IPS-NIHi7 (cell line): ENCODE measurements around the gene HRAS.

Source experiments
- DNase-seq: peaks from one replicate; pipeline ENCODE4 v3.0.0; 2012; ENCODE audit warnings: mixed read lengths; ENCODE audit errors: extremely low spot score

Gene HRAS

DNA sequence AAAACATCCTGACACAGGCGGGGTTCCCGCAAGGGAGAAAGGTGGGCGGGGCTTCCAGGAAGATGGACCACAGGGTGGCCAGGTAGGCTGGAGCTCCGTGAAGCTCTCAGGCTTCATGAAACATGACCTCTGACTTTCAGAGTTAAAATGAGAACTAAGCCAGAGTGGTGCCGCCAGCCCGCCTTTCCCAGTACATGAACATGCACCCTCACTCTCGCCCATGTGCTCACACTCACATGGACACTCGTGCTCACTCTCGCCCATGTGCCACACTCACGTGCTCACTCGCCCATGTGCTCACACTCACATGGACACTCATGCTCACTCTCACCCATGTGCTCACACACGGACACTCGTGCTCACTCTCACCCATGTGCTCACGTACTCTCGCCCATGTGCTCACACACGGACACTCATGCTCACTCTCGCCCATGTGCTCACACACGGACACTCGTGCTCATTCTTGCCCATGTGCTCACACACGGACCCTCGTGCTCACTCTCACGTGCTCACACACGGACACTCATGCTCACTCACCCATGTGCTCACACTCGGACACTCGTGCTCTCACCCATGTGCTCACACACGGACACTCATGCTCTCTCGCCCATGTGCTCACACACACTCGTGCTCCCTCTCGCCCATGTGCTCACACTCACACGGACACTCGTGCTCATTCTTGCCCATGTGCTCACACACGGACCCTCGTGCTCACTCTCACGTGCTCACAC is 38.4 kb downstream of the HRAS start:
- DNase-seq, result no peak

DNA sequence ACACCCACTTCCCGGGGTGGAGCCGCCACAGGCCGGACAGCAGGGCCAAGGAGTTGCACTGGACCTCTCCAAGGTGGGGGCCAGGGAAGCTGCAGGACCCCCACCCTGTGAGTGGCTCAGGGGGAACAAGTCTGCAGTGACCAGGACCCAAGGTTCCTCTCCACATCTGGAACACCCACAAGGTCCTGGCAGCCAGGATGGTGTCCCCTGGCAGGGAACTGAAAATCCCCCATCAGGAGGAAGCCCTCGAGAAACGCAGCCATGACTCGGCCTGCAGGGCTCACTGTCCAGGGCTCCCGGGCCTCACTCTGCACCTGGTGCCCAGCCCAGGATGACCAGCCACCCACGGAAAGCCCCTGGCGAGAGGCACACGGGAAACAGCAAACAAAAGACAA is 39.8 kb downstream of the HRAS start:
- DNase-seq, result no peak

DNA sequence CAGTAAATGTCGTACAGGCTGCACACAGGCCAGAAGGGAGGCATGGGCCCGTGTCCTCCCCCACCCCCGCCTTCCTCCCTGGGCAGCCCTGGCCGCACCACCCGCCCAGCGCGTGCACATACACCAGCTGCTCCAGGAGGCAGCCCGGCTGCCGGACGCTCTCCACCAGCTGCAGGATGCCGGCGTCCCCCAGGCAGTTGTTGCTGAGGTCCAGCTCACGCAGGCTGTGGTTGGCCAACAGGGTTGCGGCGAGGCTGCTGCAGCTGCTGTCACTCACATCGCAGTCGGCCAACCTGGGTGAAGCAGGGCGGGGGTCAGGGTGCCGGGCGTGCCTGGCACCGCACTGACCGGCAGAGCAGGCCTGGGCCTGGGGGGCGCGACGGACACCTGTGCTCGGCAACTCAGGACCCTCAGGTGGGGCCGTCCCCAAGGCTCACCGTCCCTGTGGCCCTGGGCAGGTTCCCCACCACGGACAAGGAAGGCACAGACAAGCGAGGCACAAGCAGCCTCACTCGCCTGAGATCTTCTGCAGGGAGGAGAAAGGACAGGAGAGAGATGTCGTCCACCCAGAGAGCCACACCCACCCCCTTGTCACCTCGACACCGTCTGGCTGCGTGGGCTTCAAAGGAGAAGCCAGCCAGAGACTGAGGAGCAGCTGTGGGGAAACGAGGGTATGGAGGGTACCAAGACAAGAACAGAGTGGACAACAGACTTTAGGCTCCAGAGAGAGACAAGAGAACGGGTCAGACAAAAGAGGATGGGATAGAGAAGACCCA is 40.4 kb downstream of the HRAS start:
- DNase-seq, result no peak

DNA sequence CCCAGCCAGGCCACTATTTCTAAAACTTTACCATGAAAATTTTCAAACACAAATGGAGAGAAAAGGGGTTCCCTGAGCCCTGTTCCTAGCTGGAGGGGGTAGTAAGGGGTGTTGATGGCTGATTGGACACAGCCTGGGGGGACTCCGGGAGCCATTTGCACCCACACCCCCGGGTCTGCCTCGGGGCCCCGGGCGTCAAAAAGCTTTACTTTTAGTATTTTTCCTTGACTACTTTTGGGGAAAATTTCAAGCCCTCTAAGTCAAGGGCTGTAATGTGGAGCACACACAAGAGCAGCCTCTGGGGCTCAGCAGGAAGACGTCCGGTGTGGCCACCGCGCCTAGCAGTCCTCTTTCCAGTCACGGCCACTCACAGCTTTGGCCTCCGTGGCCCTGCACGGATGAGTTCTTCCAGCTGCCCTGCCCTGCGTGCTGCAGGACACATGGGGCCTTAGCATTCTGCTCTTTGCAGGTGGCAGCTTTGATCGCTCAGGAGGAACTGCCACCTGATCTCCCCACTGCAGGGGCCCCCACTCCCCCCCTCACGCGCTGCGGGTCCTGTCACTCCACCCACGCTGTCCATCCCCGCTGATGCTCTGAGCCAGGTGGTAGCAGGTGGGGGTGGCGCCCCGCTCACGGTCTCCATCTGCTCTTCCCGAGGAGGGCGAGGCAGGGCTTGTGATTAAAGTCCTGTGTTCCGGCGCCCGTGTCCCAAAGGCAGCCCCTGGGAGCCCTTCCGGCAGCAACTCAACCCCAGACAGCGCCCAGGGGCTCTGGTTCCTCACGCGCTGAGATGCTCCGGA is 42.7 kb downstream of the HRAS start:
- no peak for DNase-seq

DNA sequence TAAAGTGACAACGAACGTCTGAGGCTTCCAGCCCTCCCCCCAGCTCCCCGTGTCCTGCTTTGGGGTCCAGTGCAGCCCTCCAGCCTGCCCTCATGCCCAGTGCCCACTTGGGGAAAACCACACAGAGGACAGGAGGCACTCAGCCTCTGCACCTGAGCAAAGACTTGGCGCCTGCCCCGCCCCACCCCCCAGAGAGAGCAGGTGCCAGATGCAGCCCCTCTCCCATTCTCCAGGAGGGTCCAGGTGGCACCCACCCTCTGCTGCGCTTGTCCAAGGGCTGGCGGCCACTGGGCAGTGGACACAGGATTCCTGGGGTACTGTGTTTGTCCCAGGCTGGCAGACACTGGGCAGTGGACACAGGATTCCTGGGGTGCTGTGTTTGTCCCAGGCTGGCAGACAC is 44.0 kb downstream of the HRAS start:
- no peak for DNase-seq

DNA sequence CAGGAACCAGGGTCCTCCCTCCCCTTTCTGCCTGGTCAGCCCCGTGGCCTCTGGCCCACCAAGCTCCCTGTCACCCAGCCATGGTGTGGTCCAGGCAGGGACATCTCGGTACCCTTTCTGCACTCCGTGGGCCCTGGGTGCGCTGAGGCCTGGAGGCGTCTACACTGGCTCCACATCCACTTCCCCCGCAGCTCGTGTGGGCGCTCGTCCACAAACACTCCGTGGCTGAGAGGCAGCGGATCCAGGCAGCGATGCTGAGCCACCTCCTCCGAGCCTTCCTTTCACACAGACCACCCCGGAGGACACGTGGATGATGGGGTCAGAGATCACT is 44.5 kb downstream of the HRAS start:
- DNase-seq, result no peak

DNA sequence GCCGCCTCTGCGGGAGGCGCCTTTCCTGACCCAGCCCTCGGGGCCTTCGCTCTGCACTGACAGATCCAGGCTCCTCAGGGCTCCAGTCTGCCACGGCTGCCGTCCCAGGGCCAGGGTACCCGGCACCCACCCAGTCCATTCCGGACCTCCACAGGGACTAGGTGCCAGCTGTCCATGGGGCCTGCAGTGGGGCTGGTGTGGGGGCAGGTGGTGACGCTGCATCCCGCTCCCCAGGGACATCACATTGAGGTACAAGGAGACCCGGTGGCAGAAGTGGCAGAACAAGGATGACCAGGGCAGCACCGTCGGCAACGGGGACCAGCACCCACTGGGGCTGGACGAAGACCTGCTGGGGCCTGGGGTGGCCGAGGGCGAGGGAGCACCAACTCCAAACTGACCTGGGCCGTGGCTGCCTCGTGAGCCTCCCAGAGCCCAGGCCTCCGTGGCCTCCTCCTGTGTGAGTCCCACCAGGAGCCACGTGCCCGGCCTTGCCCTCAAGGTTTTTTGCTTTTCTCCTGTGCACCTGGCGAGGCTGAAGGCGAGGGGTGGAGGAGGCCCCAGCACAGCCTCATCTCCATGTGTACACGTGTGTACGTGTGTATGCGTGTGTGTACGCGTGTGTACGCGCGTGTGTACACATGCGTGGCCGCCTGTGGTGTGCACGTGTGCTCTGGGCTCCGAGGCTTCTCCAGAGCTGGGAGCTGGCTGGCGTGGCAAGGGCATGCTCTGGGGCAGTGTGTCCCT is 45.0 kb downstream of the HRAS start:
- no peak for DNase-seq

DNA sequence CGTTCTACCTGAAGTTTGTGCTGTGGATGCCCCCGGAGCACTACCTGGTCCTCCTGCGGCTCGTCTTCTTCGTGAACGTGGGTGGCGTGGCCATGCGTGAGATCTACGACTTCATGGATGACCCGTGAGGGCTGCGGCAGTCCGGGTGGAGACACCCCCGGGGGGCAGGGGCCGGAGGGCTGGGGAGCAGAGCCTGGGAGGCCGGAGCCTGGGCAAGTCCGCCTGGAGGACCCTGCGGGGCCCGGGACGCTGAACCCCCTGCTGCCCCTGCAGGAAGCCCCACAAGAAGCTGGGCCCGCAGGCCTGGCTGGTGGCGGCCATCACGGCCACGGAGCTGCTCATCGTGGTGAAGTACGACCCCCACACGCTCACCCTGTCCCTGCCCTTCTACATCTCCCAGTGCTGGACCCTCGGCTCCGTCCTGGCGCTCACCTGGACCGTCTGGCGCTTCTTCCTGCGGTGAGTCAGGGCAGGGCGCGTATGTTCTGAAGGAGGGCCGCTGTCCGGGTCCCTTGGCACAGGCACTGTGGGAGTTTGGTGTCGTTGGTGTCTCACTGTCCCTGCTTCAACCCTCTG is 45.7 kb downstream of the HRAS start:
- DNase-seq, result no peak

DNA sequence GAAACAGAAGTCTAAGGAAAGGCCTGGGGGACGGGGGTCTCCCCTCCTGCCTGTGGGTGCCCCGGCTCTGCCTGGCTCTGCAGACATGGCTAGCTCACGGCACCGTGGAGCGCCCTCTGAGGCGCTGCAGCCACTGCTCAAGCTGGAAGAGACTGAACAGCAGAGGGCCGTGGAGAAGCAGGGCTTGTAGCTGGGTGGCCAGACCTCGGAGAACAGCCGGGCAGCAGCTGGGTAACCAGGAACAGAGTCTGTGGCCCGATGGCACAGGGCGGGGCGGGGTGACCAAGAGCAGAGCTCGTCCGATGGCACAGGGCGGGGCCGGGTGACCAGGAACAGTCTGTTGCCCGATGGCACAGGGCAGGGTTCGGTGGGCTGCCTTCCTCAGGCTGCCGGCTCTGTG is 46.4 kb downstream of the HRAS start:
- no peak for DNase-seq

DNA sequence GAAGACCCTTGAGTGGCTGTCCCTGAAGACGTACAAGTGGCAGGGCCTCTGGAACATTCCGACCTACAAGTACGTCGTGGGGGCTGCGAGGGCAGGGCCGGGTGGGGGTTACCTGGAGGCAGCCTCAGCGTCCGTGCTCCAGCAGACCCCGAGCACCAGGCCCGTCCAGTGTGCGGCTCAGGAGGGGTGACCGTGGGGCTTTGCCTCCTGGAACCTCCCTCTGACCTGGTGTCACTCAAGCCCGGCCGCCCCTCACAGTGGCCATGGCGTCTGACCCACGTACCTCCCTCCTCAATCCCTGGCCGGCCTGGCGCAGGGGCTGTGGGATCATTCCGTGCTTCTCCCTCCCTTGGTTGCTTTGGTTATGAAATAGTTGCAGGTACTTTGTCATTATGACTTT is 46.8 kb downstream of the HRAS start:
- DNase-seq, result no peak

DNA sequence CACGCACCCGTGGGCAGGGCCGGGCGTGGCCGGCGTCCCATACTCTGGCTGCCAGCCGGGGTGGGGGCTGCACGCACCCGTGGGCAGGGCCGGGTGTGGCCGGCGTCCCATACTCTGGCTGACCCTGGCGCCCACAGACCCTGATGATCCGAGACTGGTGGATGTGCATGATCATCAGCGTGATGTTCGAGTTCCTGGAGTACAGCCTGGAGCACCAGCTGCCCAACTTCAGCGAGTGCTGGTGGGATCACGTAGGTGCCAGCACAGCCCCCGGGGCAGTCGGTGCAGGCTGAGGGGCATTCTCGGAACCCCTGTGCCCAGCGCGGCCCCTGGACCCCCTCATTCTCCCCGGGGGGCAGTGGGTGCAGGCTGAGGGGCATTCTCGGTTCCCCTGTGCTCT is 47.3 kb downstream of the HRAS start:
- no peak for DNase-seq

DNA sequence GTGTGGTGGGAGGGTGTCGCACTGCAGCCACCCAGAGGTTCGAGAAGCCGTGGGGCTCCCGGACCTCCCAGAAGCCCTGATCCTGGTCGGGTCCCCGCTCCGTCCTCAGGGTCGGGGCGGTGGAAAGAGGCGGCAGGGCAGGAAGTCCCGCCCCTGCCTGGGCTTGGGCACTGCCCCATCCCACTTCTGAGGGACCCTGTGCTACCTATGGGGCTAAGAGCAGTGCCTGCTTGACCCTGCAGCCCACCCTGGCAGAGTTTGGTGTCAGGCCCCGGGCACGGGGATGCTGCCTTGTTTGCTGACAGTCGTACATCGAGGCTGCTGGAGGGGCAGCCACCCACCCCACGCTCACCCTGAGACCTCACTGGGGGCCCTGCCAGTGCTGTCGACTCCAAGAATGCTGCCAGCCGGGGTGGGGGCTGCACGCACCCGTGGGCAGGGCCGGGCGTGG is 47.8 kb downstream of the HRAS start:
- DNase-seq, result no peak

DNA sequence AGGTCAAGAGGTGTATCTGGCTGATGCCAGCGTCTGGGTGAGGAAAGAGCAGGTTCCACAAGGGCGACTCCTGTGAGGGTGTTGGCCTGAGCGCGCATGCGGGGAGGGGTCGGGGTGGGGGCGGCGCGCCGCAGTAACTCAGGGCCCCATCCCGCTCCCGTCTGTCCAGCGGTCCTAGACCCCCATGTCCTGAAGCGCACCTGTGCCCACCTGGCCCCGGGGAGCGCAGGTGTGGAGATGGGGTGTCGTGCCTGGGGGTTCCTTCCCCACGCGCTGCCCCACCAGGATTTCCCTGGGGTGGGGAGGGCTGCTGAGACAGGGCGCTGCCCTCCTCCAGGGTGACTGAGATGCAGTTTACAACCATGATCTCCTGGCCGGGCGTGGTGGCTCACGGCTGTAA is 49.2 kb downstream of the HRAS start:
- no peak for DNase-seq

DNA sequence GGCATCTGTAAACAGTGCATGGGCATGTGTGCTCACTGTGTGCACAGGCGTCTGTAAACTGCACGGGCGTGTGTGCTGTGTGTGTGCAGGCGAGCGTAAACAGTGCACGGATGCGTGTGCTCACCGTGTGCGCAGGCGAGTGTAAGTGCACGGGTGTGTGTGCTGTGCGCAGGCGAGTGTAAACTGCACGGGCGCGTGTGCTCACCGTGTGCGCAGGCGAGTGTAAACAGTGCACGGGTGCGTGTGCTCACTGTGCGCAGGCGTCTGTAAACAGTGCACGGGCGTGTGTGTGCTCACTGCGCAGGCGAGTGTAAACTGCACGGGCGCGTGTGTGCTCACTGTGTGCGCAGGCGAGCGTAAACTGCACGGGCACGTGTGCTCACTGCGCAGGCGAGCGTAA is 50.8 kb downstream of the HRAS start:
- no peak for DNase-seq
